Measurements from ENCODE around the gene TIMM8A.
"Not testable (repeated sequence)": the region's sequence is repeated elsewhere in the genome, so short reads cannot be mapped to it uniquely, and the experiment has no call there.

The TIMM8A gene

GRCh38 chrX:101357166-101357795, 8.7 kb upstream of the TIMM8A start:
- no peak for DNase-seq

- no peak for DNase-seq
Measured at GRCh38 chrX:101349193-101349562, 636 bp upstream of the TIMM8A start.

DNA sequence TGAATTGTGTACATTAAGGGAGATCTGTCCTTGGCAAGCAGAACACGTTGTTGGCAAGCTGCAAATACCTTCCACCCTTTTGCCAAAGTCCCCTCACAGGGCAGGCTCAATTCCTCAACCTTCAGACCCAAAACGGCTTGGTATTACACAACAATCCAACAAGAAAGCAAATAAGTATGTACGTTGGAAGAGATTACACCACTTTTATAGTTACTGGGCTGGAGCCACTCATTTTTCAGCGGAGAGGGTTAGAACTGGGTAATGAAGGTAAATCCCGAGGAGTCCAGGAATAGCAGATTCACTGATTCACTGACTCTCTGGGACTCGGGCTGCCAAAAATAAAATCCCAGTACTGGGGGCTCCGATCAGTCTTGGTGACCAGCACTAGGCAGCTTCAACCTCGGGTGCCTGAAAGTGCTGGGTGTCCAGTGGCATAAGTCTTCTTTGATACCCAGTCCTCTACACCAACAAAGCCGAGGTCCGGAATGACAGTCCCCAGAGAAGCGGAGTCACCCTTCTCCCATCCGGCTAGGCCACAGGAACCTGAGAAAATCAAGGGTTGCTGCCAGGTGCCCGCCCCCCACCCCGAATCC, 587 bp downstream of the TIMM8A start:
- DNase-seq: no peak

DNA sequence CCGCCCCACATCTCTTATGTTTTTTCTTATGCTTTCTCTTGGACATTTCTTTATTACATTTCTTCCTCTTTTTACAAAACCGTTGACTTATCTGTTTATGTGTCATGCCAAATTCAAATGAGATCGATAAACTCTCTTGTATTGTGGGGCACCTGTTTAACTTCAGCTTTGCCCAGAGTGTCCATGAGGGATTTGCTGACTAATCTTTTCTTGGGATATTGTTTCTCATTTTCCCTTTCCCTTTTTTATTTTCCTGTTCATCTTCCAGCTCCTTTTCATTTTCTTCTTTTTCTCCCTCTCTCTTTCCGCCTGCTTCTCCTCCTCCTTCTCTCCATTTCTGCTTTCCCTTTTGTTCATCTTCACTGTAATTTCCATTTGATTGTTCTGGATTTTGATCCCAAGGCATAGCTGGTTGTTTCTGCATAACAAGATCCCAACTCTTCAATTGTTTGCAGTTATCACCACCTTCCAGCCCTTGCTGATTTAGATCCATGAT, 10.7 kb downstream of the TIMM8A start:
- no peak for DNase-seq

GRCh38 chrX:101334310-101334709, 14.2 kb downstream of the TIMM8A start:
- DNase-seq: not testable (repeated sequence)

- DNase-seq: not testable (repeated sequence)
Measured at GRCh38 chrX:101326600-101326999, 21.9 kb downstream of the TIMM8A start.

- no peak for DNase-seq
Measured at GRCh38 chrX:101303790-101304189, 44.8 kb downstream of the TIMM8A start.

Measured in activated CD4-positive, CD25-positive, alpha-beta regulatory T cell (primary cell).